Suprapubic skin (tissue), 4 donors: ENCODE measurements around the gene ODAD4. TPM values are rescaled to one million over a fixed set of nuclear protein-coding genes. Genes with fewer than 3 reads are reported as not detected.

Experiments
- DNase-seq, 2 donors: peaks; one replicate each; pipeline ENCODE4 v3.0.0-alpha.2; 2019; ENCODE audit warnings: low spot score in 2 of 2
- H3K27ac ChIP-seq: fragments of 200-600 bp; sonication (generic); one replicate; pipeline ENCODE4 v1.5.1; 2019
- H3K27me3 ChIP-seq: fragments of 200-600 bp; sonication (generic); one replicate; pipeline ENCODE4 v1.5.1; 2019
- H3K36me3 ChIP-seq: fragments of 200-600 bp; sonication (generic); one replicate; pipeline ENCODE4 v1.5.1; 2019
- H3K4me1 ChIP-seq: fragments of 200-600 bp; sonication (generic); one replicate; pipeline ENCODE4 v1.5.1; 2019
- H3K4me3 ChIP-seq: fragments of 200-600 bp; sonication (generic); one replicate; pipeline ENCODE4 v1.5.1; 2019; ENCODE audit warnings: mild to moderate bottlenecking
- H3K9me3 ChIP-seq: fragments of 200-600 bp; sonication (generic); one replicate; pipeline ENCODE4 v1.5.1; 2019
- EP300 ChIP-seq: sonication (generic); formaldehyde crosslinking; IDR thresholded peaks from one replicate; pipeline ENCODE4 v1.6.1; 2017; ENCODE audit warnings: antibody characterized with exemption
- POLR2A ChIP-seq, 2 donors: fragments of 450-650 bp; IDR thresholded peaks; one replicate each; pipeline ENCODE4 v1.6.1; 2017; ENCODE audit warnings: antibody characterized with exemption in 2 of 2, mild to moderate bottlenecking in 2 of 2, moderate library complexity in 2 of 2
- POLR2AphosphoS5 ChIP-seq, 3 donors: sonication (generic); formaldehyde crosslinking; IDR thresholded peaks; one replicate each; pipeline ENCODE4 v1.6.1; 2017; ENCODE audit warnings: antibody characterized with exemption in 3 of 3
- WGBS: methylation state at CpG from one replicate; pipeline ENCODE4 v1.1.5; 2018; 5-methylcytosine and 5-hydroxymethylcytosine counted together
- total RNA-seq, 4 donors: library from RNA; depleted of rRNA; stranded (reverse); fragments of >200 nt; gene quantifications; one replicate each; pipeline ENCODE4 v1.1.0, GENCODE V29; 2016
- TF ChIP-seq, protein P1 (sequence below), 2 donors: fragments of 200-600 bp in 1 of 2; fragments of 450-650 bp in 1 of 2; sonication (generic) in 1 of 2; IDR thresholded peaks; one replicate each; pipeline ENCODE4 v1.5.1; 2016 to 2019; ENCODE audit warnings: antibody characterized with exemption in 2 of 2, mild to moderate bottlenecking in 1 of 2, moderate library complexity in 1 of 2

The ODAD4 gene
- total RNA-seq, 4 donors from 2014 or later: 0.42 to 1.9 (median 1.3) TPM; not detected in 1

GRCh38 chr17:41968676-41969075, 38.3 kb downstream of the ODAD4 start:
- Histone ChIP-seq H3K9me3 (no peaks in the 10 kb centered on the region), H3K27ac (no peak overlapping the region), H3K4me1 (peaks cover 77% of the 10 kb centered on the region), H3K36me3 (peaks cover 42% of the 10 kb centered on the region), H3K27me3 (no peaks in the 10 kb centered on the region), H3K4me3 (no peak overlapping the region)
- no peak for DNase-seq
- TF ChIP-seq EP300: no peak
- WGBS: 86% methylated on average over 10 of the region's 10 CpGs

DNA sequence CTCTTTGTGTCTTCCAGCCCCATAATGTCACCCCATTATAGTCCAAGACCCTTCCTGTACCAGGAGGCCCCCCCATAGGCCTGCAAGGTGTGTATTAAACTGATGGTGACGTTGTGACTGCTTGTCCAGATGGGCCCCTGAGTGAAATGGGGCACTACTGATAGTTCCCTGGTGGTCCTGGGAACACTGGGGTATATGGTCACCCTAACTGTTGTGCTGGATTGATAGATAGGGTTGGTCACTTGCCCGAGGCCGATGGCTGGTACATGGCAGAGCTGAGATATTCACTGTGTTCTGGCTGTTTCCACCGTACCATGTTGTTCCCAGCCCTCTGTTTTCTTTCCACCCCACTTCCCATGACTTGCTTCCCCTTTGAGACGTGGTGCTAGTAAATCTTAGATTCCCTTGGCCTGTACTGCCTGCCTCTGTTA, 40.5 kb downstream of the ODAD4 start:
- TF ChIP-seq, protein P1, sequence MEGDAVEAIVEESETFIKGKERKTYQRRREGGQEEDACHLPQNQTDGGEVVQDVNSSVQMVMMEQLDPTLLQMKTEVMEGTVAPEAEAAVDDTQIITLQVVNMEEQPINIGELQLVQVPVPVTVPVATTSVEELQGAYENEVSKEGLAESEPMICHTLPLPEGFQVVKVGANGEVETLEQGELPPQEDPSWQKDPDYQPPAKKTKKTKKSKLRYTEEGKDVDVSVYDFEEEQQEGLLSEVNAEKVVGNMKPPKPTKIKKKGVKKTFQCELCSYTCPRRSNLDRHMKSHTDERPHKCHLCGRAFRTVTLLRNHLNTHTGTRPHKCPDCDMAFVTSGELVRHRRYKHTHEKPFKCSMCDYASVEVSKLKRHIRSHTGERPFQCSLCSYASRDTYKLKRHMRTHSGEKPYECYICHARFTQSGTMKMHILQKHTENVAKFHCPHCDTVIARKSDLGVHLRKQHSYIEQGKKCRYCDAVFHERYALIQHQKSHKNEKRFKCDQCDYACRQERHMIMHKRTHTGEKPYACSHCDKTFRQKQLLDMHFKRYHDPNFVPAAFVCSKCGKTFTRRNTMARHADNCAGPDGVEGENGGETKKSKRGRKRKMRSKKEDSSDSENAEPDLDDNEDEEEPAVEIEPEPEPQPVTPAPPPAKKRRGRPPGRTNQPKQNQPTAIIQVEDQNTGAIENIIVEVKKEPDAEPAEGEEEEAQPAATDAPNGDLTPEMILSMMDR (IDR thresholded peaks at IDR 0.05): no peak
- no peak for TF ChIP-seq POLR2A (IDR thresholded peaks at IDR 0.05)
- no peak for TF ChIP-seq POLR2AphosphoS5 (IDR thresholded peaks at IDR 0.05)
- no peak for TF ChIP-seq EP300
- no peaks in the 10 kb centered on the region for H3K9me3 ChIP-seq
- H3K27me3 ChIP-seq: no peaks in the 10 kb centered on the region
- DNase-seq: no peak
- no peak overlapping the region for H3K4me3 ChIP-seq
- no peak overlapping the region for H3K27ac ChIP-seq
- H3K36me3 ChIP-seq: peaks cover 64% of the 10 kb centered on the region
- 79% methylated on average over 5 of the region's 5 CpGs for WGBS
- peaks cover 79% of the 10 kb centered on the region for H3K4me1 ChIP-seq

DNA sequence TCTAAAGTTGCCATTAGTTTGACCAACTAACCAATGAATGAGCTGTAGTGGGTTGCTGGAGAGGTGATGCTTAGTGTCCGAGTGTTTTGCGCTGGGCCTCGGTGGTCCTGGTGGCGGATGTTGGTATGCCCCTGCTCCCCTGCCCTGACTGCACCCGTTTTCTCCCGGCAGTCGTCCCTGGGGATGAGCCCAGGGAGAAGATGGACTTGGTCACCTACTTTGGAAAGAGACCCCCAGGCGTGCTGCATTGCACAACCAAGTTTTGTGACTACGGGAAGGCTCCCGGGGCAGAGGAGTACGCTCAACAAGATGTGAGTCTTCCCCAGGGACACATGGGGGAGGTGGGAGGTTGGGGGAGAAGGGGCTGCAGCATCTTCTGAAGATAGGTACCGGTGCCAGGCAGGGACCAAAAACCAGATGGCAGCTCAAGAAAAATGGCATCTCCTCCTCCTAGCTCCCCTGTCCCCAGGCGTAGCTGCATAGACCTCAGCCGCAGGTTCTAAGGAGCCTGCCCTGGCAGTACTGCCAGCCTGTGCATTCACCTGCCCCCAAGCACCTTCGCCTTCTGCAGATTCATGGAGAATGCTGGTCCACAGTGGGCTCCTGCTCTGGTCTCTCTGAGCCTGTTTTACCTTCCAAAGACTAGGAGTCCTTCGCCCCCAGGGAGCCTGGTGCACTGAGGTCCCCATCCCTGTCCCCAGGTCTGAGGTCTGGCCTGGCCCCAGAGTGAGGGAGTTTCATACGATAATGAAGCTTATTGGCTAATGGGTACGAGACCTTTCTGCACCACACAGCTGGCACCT, 41.5 kb downstream of the ODAD4 start:
- Histone ChIP-seq H3K27ac (peak overlapping the region; percentile 16), H3K4me1 (peaks cover 83% of the 10 kb centered on the region), H3K36me3 (peaks cover 70% of the 10 kb centered on the region), H3K4me3 (no peak overlapping the region), H3K9me3 (no peaks in the 10 kb centered on the region), H3K27me3 (no peaks in the 10 kb centered on the region)
- DNase-seq: no peak
- TF ChIP-seq EP300 (no peak), POLR2AphosphoS5 (IDR thresholded peaks at IDR 0.05) (no peak), POLR2A (IDR thresholded peaks at IDR 0.05) (no peak)
- TF ChIP-seq, protein P1 (IDR thresholded peaks at IDR 0.05): no peak
- 85% methylated on average over 12 of the region's 18 CpGs for WGBS

DNA sequence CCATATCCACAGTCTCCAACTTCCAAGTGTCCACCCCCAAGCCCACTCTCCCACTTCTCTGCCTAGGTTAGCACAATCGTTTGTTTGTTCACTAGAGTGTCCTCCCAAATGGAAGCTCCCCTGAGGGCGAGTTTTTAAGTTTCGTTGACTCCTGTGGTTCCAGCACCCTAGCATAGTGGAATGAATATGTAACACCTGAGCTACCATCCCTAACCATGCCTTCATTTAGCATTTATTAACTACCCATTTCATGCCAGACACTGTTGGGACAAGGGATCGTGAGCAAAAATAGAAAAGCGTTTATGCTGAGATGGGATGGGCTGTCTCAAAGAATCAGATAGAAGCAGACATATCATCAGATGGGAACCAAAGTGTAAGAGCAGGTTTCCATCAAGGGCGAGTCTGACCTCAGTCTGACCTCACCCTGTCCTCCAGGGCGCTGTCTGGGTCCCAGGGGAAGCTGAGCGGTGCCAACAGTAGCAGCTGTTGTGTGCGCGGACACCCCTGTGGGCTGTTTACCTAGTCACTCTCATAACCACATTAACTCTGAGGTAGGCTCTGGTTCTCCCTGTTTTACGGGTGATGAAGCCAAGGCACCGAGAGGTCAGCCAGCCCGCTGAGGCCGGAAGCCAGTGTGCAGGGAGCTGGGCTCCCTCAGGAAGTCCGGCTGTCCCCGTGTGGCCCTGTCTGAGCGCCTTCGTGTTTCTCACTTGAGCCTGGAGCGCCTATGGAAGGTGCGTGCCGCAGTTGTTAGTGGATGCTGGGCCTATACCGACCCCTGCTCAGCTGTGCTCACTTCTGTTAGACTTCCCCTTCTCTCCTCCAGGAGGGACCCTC, 42.4 kb downstream of the ODAD4 start:
- no peak for DNase-seq
- Histone ChIP-seq H3K27ac (peak overlapping the region; percentile 44), H3K27me3 (no peaks in the 10 kb centered on the region), H3K4me3 (no peak overlapping the region), H3K4me1 (peaks cover 83% of the 10 kb centered on the region), H3K36me3 (peaks cover 76% of the 10 kb centered on the region), H3K9me3 (no peaks in the 10 kb centered on the region)
- TF ChIP-seq EP300 (no peak), POLR2AphosphoS5 (IDR thresholded peaks at IDR 0.05) (peak in 1 of 3 donors; percentile 41)
- WGBS: 59% methylated on average over 17 of the region's 22 CpGs

GRCh38 chr17:41973408-41973811, 43.0 kb downstream of the ODAD4 start:
- DNase-seq: no peak
- Histone ChIP-seq H3K4me3 (no peak overlapping the region), H3K27me3 (no peaks in the 10 kb centered on the region), H3K36me3 (peaks cover 76% of the 10 kb centered on the region), H3K9me3 (no peaks in the 10 kb centered on the region), H3K27ac (peak overlapping the region; percentile 44), H3K4me1 (peaks cover 82% of the 10 kb centered on the region)
- TF ChIP-seq EP300 (no peak), POLR2AphosphoS5 (IDR thresholded peaks at IDR 0.05) (no peak), POLR2A (IDR thresholded peaks at IDR 0.05) (no peak)
- TF ChIP-seq, protein P1 (IDR thresholded peaks at IDR 0.05): no peak
- WGBS: 79% methylated on average over 8 of the region's 19 CpGs

GRCh38 chr17:41974031-41974430, 43.6 kb downstream of the ODAD4 start:
- no peaks in the 10 kb centered on the region for H3K27me3 ChIP-seq
- no peak overlapping the region for H3K27ac ChIP-seq
- WGBS: 88% methylated on average over 5 of the region's 6 CpGs
- TF ChIP-seq POLR2AphosphoS5 (IDR thresholded peaks at IDR 0.05) (no peak), EP300 (no peak), POLR2A (IDR thresholded peaks at IDR 0.05) (no peak)
- TF ChIP-seq, protein P1 (IDR thresholded peaks at IDR 0.05): no peak
- DNase-seq: no peak
- H3K4me1 ChIP-seq: peaks cover 78% of the 10 kb centered on the region
- no peak overlapping the region for H3K4me3 ChIP-seq
- peaks cover 76% of the 10 kb centered on the region for H3K36me3 ChIP-seq
- no peaks in the 10 kb centered on the region for H3K9me3 ChIP-seq
